NCI-H226 (cell line): Measurements from ENCODE around the gene FAM135A.
A peak's percentile ranks its signal among the peaks of the same experiment; 100 is the strongest.

ENCODE experiments used
- DNase-seq: peaks from one replicate; pipeline ENCODE4 v3.0.0-alpha.2; 2015

The FAM135A gene

GRCh38 chr6:70413114-70413991 lies at the start of gene FAM135A:
Gene FAM135A, plus strand, starts transcription at chr6:70413508. Its CDS starts 14,835 bp downstream, at chr6:70428343.
- peak; percentile 94 for DNase-seq

- DNase-seq = no peak
Measured at GRCh38 chr6:70363741-70364493, 49.4 kb upstream of the FAM135A start.

GRCh38 chr6:70369332-70369950 lies 43.9 kb upstream of the FAM135A start:
- peak; percentile 17 for DNase-seq

- no peak for DNase-seq
Measured at GRCh38 chr6:70370496-70370895, 42.8 kb upstream of the FAM135A start.

- peak; percentile 24 for DNase-seq
Measured at GRCh38 chr6:70371454-70372105, 41.7 kb upstream of the FAM135A start.

GRCh38 chr6:70375166-70375565 lies 38.1 kb upstream of the FAM135A start:
- DNase-seq = peak; percentile 41

- no peak for DNase-seq
Measured at GRCh38 chr6:70375882-70376281, 37.4 kb upstream of the FAM135A start.

- DNase-seq = no peak
Measured at GRCh38 chr6:70376628-70377027, 36.7 kb upstream of the FAM135A start.

GRCh38 chr6:70377372-70377771 lies 35.9 kb upstream of the FAM135A start:
- no peak for DNase-seq

- DNase-seq = no peak
Measured at GRCh38 chr6:70379473-70380013, 33.8 kb upstream of the FAM135A start.

GRCh38 chr6:70380252-70380651 lies 33.1 kb upstream of the FAM135A start:
- DNase-seq = no peak

GRCh38 chr6:70380771-70381416 lies 32.4 kb upstream of the FAM135A start:
- no peak for DNase-seq

- no peak for DNase-seq
Measured at GRCh38 chr6:70381417-70381782, 31.9 kb upstream of the FAM135A start.

- DNase-seq = peak; percentile 26
Measured at GRCh38 chr6:70385901-70386300, 27.4 kb upstream of the FAM135A start.

- DNase-seq = no peak
Measured at GRCh38 chr6:70388814-70389213, 24.5 kb upstream of the FAM135A start.

- no peak for DNase-seq
Measured at GRCh38 chr6:70389261-70389660, 24.0 kb upstream of the FAM135A start.

- no peak for DNase-seq
Measured at GRCh38 chr6:70390067-70390466, 23.2 kb upstream of the FAM135A start.

GRCh38 chr6:70391492-70391891 lies 21.8 kb upstream of the FAM135A start:
- no peak for DNase-seq

GRCh38 chr6:70394518-70395300 lies 18.6 kb upstream of the FAM135A start:
- no peak for DNase-seq

- DNase-seq = no peak
Measured at GRCh38 chr6:70395301-70395672, 18.0 kb upstream of the FAM135A start.

GRCh38 chr6:70396163-70396562 lies 17.1 kb upstream of the FAM135A start:
- no peak for DNase-seq
